K562 (cell line): ENCODE data around the gene OR52I1. TPM values are rescaled to one million over a fixed set of nuclear protein-coding genes. Genes with fewer than 3 reads are reported as not detected.

Experiments used
- CBFB ChIP-seq: sonication (generic); formaldehyde crosslinking; IDR thresholded peaks from 2 replicates; pipeline ENCODE4 v1.4.0; 2020; ENCODE audit warnings: mild to moderate bottlenecking, missing genetic modification reagents
- CTBP1 ChIP-seq: fragments of 450-650 bp; IDR thresholded peaks from 2 replicates; pipeline ENCODE4 v1.6.1; 2016; ENCODE audit warnings: borderline replicate concordance
- DDX20 ChIP-seq: fragments of 450-650 bp; IDR thresholded peaks from 2 replicates; pipeline ENCODE4 v1.6.1; 2016; ENCODE audit warnings: missing genetic modification characterization, low read depth, mild to moderate bottlenecking, missing compliant biosample characterization, moderate library complexity
- ELF4 ChIP-seq: fragments of 450-650 bp; formaldehyde crosslinking; IDR thresholded peaks from 2 replicates; pipeline ENCODE4 v1.4.0; 2022; ENCODE audit warnings: missing genetic modification characterization
- KLF6 ChIP-seq: fragments of 250-450 bp; sonication (Bioruptor Pico); IDR thresholded peaks from 2 replicates; pipeline ENCODE4 v1.4.0; 2020; ENCODE audit warnings: mild to moderate bottlenecking, moderate library complexity, borderline replicate concordance
- MAFF ChIP-seq: IDR thresholded peaks from 2 replicates; pipeline ENCODE4 v1.6.1; 2012; ENCODE audit warnings: low read length, improper control_type of control experiment
- POLR3G ChIP-seq: IDR thresholded peaks from 2 replicates; pipeline ENCODE4 v1.6.1; 2011; ENCODE audit not compliant: insufficient read length, insufficient replicate concordance; ENCODE audit errors: extremely low read depth
- TRIM24 ChIP-seq, 2 experiments: fragments of 450-650 bp; IDR thresholded peaks; 2 replicates each; pipeline ENCODE4 v1.6.1; 2016
- ZNF143 ChIP-seq: sonication (generic); formaldehyde crosslinking; IDR thresholded peaks from 2 replicates; pipeline ENCODE4 v1.9.0; 2022; ENCODE audit warnings: mild to moderate bottlenecking, missing genetic modification reagents
- ZNF253 ChIP-seq: fragments of 250-450 bp; sonication (Bioruptor Pico); conservative IDR thresholded peaks from 2 replicates; pipeline ENCODE4 v1.6.1; 2021; ENCODE audit warnings: mild to moderate bottlenecking
- ZNF316 ChIP-seq: fragments of 450-650 bp; IDR thresholded peaks from 2 replicates; pipeline ENCODE4 v1.6.1; 2016
- ZNF717 ChIP-seq: fragments of 250-450 bp; sonication (Bioruptor Pico); IDR thresholded peaks from 2 replicates; pipeline ENCODE4 v1.5.0; 2021
- polyA plus RNA-seq, 8 experiments: library from polyadenylated mRNA; depleted of rRNA in 4 of 8; stranded (reverse) in 5 of 8; unstranded in 3 of 8; fragments of >200 nt; fragmentation: Nextera tagmentation in 2 of 8; fragmentation: Illumina TruSeq in 1 of 8; extraction: Ambion mirVana in 2 of 8; extraction: Trizol in 1 of 8; gene quantifications; 2 replicates each; pipeline versions ENCODE4 v1.2.1 to v1.2.3, GENCODE V29; 2011 to 2014; ENCODE audit warnings: inconsistent platforms in 1 of 8, missing spikeins in 1 of 8
- total RNA-seq, 7 experiments: library from RNA; depleted of rRNA in 6 of 7; stranded (reverse); fragments of >200 nt in 6 of 7; fragmentation: Illumina TruSeq in 2 of 7; extraction: Trizol in 2 of 7; gene quantifications; 2 replicates each; pipeline versions ENCODE4 v1.2.1 to v1.2.3, GENCODE V29; 2011 to 2021; ENCODE audit warnings: low replicate concordance in 1 of 7
- TF ChIP-seq, protein P1 (sequence below): fragments of 250-450 bp; sonication (Bioruptor Pico); IDR thresholded peaks from 2 replicates; pipeline ENCODE4 v1.5.0; 2021; ENCODE audit warnings: mild to moderate bottlenecking, borderline replicate concordance
- TF ChIP-seq, protein P2 (sequence below): fragments of 450-650 bp; IDR thresholded peaks from 2 replicates; pipeline ENCODE4 v1.6.1; 2014; ENCODE audit warnings: low read depth, mild to moderate bottlenecking, moderate library complexity, borderline replicate concordance

Gene OR52I1
- total and polyA plus RNA-seq, 9 of the 15 experiments (the other 6 are each of a cell fraction or from before 2014, with no cell fraction given), result not detected

DNA sequence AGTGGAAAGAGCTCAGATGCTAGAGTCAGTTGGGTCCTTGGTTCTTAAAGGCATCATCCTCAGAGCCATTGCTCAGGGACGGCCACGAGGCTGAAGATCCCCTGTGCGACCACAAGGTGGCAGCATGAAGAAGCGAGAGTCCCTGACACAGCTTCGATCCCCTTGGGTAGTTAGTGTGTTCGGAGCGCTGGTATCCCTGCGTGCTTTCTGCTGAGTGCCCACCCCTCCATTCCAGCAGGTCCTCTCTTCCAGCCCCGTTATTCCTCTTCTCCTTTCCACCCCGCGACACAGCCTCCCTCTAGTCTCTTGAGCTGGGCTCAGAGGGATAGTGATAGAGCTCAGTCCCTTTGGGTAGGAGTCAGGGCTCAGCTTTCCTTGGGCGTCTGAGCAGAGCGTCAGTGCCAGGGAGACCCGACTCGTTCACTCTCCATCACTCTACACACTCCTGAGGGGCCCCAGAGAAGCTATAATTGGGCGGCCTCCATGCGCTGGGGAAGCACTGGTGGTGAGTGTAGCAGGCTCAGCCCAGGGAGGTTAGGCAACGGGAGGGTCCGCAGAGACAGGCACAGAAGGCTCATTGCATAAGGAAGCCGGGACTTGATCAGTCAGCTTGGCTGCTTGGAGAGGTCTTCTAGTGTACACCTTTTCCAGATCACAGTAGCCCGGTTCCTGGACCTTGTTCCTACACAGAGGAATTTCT lies 43.3 kb downstream of the OR52I1 start, which contains the start of gene OR51D1 (continued):
- TF ChIP-seq ELF4 (CRISPR knock-in tag) (no peak), TRIM24 (IDR thresholded peaks at IDR 0.05) (no peak), ZNF253 (no peak), DDX20 (tag) (no peak), POLR3G (no peak), CBFB (CRISPR knock-in tag) (peak; percentile 63; the same call in 1 of the 2 replicates), CTBP1 (0 out of 2 replicates have a peak, but pooled peaks have one; percentile 26), ZNF717 (CRISPR knock-in tag) (no peak), MAFF (no peak), ZNF143 (CRISPR knock-in tag) (no peak), KLF6 (CRISPR knock-in tag) (no peak), ZNF316 (no peak)
- TF ChIP-seq, protein P1, sequence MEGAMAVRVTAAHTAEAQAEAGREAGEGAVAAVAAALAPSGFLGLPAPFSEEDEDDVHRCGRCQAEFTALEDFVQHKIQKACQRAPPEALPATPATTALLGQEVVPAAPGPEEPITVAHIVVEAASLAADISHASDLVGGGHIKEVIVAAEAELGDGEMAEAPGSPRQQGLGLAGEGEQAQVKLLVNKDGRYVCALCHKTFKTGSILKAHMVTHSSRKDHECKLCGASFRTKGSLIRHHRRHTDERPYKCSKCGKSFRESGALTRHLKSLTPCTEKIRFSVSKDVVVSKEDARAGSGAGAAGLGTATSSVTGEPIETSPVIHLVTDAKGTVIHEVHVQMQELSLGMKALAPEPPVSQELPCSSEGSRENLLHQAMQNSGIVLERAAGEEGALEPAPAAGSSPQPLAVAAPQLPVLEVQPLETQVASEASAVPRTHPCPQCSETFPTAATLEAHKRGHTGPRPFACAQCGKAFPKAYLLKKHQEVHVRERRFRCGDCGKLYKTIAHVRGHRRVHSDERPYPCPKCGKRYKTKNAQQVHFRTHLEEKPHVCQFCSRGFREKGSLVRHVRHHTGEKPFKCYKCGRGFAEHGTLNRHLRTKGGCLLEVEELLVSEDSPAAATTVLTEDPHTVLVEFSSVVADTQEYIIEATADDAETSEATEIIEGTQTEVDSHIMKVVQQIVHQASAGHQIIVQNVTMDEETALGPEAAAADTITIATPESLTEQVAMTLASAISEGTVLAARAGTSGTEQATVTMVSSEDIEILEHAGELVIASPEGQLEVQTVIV (CRISPR knock-in tag), result no peak
- TF ChIP-seq, protein P2, sequence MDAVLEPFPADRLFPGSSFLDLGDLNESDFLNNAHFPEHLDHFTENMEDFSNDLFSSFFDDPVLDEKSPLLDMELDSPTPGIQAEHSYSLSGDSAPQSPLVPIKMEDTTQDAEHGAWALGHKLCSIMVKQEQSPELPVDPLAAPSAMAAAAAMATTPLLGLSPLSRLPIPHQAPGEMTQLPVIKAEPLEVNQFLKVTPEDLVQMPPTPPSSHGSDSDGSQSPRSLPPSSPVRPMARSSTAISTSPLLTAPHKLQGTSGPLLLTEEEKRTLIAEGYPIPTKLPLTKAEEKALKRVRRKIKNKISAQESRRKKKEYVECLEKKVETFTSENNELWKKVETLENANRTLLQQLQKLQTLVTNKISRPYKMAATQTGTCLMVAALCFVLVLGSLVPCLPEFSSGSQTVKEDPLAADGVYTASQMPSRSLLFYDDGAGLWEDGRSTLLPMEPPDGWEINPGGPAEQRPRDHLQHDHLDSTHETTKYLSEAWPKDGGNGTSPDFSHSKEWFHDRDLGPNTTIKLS, result no peak
